ENCODE data around the gene ADARB2.
"Not testable (repeated sequence)": the region's sequence is repeated elsewhere in the genome, so short reads cannot be mapped to it uniquely, and the experiment has no call there.

ADARB2 gene

DNA sequence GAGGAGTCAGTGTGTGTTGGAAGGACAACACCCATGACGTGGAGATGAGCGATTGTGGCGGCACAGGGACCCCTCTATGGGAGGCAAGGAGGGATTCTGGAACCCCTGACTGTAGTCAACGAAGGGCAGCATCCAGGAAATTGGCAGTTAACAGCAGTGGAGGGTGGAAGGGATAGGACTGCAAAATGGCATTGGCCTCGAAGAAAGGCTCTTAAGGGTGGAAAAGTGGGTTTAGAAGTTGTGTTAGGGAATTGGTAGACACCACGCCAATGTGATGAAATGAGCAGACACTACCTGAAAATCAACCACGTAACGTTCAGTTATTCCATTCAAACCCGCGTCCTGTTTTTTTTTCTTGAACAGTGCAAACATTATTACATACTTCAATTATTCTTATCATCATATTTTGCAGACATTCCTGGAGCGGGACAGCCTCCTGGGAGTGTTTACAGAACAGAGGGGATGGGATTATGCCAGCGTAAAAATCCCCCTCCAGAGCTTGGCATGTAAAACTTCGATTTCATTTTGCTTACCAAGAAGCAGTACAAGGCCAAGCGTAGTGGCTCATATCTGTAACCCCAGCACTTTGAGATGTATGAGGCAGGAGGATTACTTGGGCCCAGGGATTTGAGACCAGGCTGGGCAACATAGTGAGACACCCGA lies 409.0 kb downstream of the ADARB2 start:
- no peak for DNase-seq

DNA sequence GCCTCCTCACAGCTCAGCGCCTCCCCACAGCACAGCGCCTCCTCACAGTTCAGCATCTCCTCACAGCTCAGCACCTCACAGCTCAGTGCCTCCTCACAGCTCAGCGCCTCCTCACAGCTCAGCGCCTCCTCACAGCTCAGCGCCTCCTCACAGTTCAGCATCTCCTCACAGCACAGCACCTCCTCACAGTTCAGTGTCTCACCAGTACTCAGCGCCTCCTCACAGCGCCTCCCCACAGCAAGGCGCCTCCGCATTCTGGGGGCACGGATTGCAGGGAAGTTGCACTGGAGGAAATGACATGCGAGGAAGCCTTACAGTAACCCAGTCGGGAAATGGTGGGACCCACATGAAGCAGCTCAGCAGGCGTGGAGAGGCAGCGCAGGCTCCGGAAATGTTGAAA lies 409.6 kb downstream of the ADARB2 start:
- no peak for DNase-seq

DNA sequence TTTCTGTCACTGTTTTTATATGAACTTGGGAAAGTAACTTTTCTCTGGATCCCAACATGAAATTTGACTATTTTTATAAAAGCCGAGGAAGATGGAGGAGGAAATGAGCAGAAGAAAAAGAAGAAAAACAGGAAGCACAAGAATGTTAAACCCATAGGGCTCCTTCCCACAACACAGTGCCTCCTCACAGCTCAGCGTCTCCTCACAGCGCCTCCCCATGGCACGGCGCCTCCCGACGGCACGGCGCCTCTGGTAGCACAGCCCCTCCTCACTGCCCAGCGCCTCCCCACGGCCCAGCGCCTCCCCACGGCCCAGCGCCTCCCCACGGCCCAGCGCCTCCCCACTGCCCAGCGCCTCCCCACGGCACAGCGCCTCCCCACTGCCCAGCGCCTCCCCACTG lies 410.8 kb downstream of the ADARB2 start:
- not testable (repeated sequence) for DNase-seq

DNA sequence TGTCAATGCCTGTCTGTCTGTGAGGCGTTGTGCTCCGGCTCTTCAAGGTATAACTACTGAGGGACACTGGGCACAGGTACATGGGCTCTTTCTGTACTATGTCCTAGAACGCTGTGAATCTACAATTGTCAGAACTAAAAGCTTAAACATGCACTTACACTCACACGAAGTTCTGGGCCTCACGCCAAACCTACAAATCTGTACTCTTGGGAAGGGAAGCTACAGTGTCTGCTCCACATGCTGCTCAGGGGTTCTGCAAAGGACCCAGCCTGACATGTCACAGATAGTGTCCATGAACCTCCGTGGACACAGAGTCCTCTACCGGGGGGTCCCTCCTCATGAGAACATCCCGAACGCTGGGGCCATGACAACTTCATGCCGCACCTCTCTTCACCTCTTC lies 412.4 kb downstream of the ADARB2 start:
- DNase-seq, result no peak

DNA sequence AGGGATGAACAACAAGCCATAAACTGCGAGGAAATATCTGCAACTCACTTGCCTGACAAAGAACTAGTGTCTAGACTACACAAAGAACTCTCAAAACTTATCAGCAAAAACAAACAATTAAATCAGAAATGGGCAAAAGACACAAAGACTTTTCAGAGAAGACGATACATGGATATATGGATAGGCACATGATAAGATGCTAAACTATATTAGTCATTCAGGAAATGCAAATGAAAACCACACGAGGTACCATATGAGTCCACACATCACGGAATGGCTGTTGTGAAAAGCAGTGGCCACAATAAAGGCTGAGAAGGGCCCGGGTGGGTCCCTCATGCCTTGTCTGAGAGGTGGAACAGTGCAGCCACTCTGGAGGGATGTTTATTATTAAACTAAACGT lies 413.4 kb downstream of the ADARB2 start:
- no peak for DNase-seq

DNA sequence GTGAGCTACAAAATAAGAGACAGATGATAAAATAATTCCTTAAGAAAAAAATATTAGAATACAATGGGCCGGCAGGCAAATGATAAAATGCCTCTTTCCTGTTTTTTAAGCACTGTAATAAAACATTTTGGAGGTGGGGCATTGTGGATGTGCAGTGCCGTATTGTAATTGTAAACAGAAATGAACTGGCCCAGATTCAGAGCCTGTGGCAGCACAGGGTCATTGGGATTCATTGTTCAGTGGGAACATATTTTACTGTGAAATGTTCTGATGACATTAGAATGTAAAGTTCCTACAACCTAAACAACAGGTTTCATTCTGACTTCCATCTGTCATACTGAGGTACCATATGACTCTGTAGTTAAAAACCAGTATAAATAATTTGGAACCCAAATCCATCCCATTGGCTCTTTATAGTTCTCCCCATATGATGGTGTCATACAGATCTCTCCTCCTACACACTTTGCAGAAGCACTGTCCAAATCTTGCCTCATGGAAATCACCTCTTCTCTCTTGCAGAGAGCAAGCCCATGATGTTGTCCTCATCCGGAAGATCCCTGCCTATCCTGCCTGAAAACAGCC lies 416.5 kb downstream of the ADARB2 start:
- DNase-seq, result no peak

DNA sequence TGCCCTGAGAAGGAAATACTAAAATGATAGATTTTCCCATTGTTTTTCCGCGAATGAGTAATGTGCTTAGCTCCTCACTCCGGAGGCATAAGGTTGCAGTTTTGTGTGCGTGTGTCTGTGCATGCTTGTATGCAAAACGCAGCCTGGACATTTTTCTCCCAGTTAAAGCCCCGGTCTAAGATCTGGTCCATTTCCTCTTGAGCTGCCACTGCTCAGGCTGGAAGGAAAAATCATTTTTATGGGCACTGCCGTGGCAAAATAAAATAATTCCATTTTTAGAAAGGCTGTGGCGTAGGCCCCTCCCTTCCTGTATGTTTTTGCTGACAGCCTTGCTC lies 420.5 kb downstream of the ADARB2 start:
- DNase-seq, result no peak

DNA sequence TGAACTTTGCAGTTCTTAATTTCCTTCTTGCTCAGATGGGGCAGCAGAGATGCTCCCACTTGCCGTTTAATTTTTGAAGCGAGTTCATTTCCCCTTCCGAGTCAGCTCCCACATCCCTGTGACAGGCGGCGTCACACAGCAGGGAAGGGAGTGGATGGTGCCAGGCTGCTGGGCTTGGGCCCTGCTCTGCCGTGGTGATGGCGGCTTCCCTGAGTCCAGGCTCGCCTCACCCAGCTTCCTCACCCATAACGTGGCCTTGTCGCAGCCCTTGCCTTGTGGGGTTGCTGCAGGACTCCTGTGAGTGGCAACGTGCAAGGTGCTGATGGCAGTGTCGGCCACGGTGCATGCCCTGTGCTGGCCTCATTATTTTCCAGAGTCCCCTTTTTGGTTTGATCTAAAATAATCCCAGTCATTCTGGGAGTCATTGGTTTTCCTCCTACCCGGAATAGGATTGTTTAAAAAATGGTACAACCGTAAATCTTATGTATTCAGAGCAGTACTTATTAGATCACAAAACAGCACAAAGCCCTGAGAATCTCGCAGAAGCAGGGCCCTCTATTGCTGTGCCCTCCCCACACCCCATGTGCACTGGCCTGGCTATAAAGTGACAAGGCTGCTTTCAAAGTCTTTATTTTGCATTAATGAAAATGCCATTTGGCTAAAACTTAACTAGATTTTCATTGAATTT lies 421.1 kb downstream of the ADARB2 start:
- no peak for DNase-seq

DNA sequence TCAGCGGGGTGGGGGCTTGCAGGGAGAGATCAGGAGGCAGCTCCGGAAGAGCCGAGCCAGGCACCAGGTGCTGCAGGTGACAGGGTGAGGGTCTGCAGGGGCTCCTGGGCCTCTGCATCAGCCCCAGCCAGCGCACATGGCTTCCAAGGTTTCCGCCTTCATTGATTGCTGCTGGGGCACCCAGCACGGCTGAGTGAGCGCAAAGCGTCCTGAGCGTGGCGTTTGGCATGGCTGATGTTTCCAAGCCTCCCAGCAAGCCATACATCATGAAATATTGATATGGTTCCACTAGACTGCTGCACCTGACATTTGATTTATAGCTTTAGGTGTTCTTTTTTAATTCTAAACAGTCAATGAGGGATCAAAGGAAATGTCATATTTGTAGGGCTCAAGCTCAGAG lies 422.1 kb downstream of the ADARB2 start:
- no peak for DNase-seq

DNA sequence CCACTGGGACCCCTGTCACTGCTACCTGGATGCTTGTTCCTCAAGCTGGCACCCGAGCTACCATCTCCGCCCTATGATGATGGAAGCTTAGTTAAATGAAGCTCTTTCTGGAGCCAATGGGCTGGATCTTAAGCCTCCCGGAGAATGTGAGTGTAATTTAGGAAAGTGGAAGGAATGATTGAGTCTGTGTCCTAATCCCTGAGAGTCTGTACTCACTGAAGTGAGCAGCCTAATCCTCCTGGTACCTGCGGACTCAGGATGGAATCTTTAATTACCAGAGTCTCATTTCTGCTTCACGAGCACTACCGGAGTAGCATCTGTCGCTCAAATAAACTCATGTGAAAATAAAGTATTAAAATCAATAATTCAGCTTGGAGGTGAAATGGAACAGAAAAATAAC lies 425.6 kb downstream of the ADARB2 start:
- no peak for DNase-seq

DNA sequence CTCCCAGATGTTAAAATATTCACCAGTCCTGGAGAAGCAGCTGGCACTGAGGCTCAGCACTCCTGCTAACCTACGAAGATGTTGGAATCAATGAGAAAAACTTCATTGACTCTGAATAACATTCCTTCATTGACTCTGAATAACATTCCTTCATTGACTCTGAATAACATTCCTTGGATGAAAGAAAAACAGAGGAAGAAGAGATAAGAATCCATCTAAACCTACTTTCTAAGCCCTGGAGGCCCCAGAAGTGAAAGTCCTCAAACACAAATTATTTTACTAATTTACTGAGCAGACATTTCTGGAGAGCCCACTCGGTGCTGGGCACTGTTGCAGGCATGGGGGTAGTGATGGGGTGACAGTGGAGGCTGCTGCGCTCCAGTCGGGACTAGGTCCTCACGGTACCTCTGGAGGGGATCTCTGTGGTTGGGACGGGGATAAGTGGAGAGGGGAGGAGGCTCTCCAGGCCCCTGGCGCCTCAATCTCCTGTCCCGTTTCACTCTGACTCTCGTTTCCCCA lies 427.0 kb downstream of the ADARB2 start:
- no peak for DNase-seq

DNA sequence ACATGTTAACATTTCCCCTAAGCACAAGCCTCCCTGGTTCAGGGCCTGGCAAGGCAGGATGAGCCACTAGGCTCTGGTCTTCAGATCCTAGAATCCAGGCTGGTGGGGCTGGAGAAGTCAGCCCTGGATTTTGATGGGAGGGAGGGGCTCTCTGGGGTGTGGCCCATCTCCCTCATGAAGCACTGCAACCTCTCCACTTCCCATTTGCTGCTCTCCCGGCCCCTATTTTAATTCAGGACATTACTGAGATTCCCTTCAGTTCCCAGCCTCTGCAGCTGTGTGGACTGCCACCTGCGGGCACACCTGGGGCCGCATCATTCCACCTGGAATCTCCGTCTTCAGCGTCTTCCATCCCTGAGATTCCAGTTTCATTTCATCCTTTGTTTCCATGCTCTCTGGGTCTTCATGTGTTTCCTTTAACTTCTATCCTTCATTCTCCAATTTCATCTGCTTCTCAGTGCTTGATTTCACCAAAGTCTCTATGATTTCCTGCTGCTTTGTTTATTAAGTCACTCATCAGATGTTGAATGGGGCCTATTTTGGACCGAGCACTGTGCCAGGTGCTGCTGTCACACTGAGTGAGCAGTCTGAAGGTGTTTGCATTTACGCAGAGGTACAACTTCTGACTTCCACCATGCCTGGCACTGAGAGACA lies 427.6 kb downstream of the ADARB2 start:
- DNase-seq, result no peak

DNA sequence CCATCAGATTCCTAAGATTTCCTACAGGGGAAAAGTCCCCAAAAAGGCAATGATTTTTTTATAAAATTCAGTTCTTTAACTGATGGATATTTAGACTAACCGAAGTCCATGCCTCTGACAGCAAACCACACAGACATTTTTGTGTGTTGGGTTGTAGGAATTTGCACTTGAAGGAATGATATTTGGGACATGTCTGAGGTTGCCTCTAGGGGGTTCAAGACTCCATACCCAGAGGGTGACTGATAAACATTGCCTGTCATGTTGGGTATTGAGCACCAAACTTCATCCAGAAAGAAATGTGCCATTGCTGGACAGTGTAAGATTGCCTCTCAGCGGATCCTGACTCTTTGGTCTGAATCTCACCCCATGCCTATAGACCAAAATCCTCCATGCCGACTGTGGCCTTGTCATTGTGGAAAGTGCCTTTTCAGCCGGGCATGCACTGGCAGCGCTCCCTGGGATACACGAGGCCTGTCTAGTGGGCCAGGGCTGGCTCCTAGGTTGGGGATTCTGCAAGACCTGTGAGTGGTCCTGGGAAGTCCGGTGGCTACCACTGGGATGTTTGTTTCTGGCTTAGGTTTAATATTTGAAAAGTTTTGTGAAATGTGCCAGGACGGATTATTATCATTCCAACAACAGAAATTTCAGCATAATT lies 428.2 kb downstream of the ADARB2 start:
- no peak for DNase-seq

DNA sequence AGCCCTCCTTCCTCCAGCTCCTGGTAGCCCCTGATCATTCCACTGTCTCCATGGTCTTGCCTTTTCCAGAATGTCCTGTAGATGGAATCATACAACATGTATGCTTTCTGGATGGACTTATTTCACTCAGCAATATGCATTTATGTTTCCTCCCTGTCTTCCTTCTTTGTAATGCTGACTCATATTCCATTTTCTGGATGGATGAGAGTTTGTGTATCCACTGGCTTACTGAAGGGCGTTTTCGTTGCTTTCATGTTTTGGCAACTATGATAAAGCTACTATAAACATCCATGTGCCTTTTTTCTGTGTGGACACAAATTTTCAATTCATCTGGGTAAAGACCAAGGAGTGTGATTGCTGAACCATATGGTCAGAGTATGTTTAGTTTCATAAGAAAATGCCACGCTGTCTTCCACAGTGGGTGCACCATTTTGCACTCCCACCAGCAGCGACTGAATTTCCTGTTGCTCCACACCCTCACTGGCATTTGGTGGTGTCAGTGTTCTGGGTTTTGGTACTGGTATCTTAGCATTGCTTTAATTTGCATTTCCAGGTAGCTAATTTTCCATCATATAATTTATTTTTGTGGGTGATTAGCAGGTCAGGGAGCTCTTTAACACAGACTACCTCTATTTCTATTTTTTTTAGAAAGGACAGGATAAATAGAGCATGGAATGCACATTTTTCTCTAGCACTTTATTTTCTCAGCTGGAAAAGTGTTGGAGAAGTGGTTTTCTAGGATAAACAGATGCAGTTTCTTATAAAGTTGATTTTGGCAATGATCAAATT lies 429.0 kb downstream of the ADARB2 start:
- no peak for DNase-seq

DNA sequence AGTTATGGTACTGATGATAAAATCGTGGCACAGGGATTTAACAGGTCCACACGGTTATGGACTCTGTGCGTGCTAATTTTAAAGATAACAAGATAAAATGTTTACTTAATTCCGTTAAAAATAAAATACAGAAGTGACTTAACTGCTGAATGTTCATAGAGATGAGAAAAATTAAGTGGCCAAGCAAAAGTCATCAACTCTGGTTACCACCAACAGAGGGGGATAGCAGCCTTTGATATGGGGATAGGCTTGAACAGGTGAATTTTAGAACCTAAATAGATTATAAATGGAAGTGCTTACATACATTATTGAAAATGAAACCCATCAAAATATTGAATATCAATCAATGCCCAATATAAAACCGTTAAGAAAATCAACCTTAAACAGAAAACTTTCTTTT lies 436.2 kb downstream of the ADARB2 start:
- DNase-seq, result no peak

DNA sequence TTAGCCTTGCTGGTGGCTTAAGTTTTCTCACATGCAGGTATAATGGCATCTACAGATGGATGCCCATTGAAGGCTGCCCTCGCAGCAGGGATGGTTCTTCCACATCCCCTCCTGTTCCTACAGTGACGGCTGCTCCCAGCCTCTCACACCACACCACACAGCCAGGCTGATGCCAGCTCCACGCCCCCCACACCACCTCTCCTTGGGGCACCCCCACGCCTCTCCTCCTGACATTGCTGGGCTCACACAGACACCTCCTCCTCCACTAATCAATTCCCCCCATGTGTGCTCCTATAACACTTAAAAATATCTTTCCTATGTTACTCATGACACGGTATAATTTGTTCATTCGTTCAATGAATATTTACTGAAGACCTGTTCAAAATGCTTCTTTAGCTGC lies 437.1 kb downstream of the ADARB2 start:
- DNase-seq, result no peak

DNA sequence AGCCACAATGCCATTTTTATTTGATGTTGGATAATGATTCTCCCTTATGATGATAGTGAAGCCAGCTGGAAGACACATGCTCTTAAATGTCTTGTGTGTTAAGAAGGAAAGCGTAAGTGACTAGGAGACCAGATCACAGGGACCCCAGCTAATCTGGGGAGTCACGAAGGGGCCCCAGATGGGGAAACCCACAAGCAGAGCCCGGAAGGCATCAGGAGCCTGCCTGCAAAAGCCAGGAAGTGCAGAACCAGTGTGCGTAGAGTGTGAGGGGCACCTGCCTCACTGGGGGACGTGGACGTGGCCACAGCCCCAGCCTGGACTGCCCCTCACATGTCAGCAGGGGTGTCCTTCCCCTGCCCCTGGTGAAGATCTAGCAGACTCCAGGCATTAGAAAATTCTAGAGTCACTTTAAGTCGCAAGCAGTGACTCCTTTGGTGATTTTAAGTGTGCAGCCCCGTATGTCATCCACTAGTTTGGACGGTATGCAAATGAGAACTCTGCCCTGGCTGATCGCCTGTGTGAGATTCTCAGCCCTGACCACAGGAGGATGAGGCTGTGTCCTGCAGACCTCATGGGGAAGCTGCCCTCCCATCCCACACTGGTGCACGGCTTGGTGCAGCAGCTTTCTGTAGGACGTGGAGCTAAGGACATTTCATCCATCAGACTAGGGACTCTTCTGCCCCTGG lies 438.1 kb downstream of the ADARB2 start:
- no peak for DNase-seq

DNA sequence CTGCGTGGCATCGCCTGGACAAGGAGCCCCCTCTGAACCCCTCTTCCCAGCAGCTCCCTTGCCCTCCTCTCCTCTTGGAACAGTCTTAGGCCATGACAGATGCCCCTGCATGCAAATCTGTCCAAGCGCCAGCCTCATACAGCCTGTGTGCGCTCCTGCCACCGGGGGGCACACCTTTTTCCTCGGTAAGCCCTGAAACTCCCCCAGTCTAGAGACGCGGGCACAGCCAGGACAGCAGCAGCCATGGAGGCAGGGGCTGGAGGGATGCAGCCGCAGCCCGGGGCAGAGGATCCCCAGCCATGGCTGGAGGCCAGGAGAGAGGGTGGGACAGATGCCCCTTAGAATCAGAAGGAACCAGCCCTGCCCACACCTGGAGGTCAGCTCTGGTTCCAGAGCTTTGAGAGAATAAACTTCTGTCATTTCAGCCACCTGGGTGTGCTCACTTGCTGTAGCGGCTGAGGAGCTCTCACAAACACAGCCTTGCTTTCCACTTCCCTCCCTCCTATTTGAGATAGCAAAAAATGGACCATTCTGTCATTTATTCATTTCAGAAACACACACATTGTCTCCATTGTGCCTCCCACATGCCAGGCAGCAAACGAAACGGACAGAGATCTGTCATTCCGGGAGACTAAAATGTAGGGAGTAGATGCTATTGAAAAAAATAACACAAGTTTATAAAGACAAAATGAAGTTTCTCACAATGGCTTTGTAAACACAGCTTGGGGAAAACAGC lies 439.6 kb downstream of the ADARB2 start:
- DNase-seq, result no peak

DNA sequence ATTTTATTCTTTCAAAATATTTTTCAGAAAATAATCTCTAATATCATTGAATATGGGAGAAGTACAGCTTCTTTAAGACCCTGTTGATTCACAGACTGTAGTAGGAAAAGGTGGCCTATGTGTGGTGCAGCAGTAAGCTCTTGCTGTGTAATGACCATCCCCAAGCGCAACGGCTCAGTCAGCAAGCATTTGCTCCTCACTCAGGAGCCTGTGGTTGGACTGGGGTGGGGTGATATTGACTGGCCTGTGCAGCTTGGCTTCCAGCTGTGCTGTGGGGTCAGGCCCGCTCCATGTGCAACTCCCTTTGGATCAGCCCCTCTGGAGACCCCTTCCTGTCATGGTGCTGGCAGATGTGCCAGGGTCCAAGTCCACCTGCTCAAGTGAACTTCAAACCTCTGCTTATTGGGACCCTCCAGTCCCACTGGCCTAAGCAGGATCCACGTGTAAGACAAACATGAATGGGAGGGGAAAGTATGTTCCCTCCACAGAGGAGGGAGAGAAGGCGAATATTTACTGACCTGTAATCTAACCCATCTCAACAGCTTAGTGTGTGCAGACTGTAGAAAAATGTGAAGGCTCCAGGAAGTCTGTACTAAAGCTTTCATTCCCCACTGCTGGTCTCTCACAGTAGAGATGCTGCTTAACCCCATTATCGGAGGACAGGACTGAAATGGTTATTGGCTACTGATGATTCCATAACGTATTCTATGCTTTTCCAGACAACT lies 441.4 kb downstream of the ADARB2 start:
- no peak for DNase-seq

DNA sequence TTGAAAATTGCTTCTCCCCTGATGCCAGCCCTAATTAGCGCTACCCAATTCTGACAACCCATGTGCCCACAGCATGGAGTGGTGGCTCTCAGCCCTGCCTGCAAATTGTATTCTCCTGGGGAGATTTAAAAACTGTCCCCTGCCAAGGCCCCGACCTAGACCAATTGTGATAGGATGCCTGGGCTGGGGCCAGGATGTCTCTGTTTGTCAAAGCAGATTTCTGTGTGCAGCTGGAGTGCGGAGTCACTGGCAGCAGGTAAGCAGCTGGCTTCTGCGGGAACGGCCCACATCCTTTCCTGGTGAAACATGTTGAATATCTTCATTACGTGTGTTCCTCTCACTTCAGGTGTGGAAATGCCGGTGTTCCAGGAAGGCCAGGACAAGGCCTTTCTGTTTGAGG lies 442.6 kb downstream of the ADARB2 start:
- DNase-seq, result no peak

All from NCI-H1436 (cell line).